ENCODE measurements around the gene POU2F1. TPM values are rescaled to one million over a fixed set of nuclear protein-coding genes. Genes with fewer than 3 reads are reported as not detected.

POU2F1 gene
- total and polyA plus RNA-seq, 5 donors from 2014 or later = 5.2 to 35.3 (median 10.0) TPM

DNA sequence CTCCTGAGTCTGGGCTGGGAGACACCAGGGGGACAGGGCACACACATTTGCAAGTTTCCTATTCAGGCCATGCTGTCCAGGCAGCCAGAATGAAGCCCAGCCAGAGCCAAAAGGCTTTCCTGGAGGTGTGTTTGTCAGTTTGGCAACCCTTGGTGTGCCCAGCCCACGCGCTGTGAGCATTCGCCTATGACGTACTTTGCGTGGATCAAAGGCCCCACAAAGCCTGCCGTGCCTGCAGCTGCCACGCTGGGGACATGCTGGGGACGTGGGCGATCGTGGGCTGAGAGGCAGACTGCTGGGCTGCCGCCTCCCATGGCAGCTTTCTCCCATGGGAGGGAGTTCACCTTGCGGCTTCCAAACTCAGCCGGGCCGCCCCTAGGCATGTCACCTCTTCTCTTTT is 240.2 kb downstream of the POU2F1 start:
- H3K36me3 Mint-ChIP-seq = peaks cover 18% of the 10 kb centered on the region
- DNase-seq (peak in 2 of 3 donors; percentile 57 to 66), ATAC-seq (ENCODE audit: low read depth in 2 of 2) (peak; percentile 49 to 50)
- peaks cover 45 to 95% (median 63%) of the 10 kb centered on the region in 4 donors for H3K4me1 Mint-ChIP-seq
- peak overlapping the region; percentile 2 to 69 (median 58) for H3K4me3 Mint-ChIP-seq
- no peaks in the 10 kb centered on the region for H3K9me3 Mint-ChIP-seq
- Histone ChIP-seq H3K27me3 (ENCODE audit: control insufficient read depth, insufficient read depth, low read length) (no peaks in the 10 kb centered on the region), H3K36me3 (ENCODE audit: control insufficient read depth, insufficient read depth, low read length) (peaks cover 49% of the 10 kb centered on the region), H3K9me3 (ENCODE audit: control insufficient read depth in 2 of 2, low read length in 2 of 2) (no peaks in the 10 kb centered on the region), H3K27ac (ENCODE audit: insufficient read depth, low read length, poor library complexity, severe bottlenecking) (peak overlapping the region; percentile 81), H3K4me1 (ENCODE audit: control insufficient read depth, insufficient read depth, low read length, poor library complexity, severe bottlenecking) (peaks cover 82% of the 10 kb centered on the region), H3K4me3 (ENCODE audit: low read depth, low read length) (no peak overlapping the region)
- peak overlapping the region; percentile 90 to 95 (median 92) for H3K27ac Mint-ChIP-seq
- H3K27me3 Mint-ChIP-seq = no peaks in the 10 kb centered on the region

- Histone ChIP-seq H3K27ac (ENCODE audit: insufficient read depth, low read length, poor library complexity, severe bottlenecking) (peak overlapping the region; percentile 81), H3K36me3 (ENCODE audit: control insufficient read depth, insufficient read depth, low read length) (peaks cover 61% of the 10 kb centered on the region), H3K4me1 (ENCODE audit: control insufficient read depth, insufficient read depth, low read length, poor library complexity, severe bottlenecking) (peaks cover 76% of the 10 kb centered on the region), H3K27me3 (ENCODE audit: control insufficient read depth, insufficient read depth, low read length) (no peaks in the 10 kb centered on the region), H3K9me3 (ENCODE audit: control insufficient read depth in 2 of 2, low read length in 2 of 2) (no peaks in the 10 kb centered on the region), H3K4me3 (ENCODE audit: low read depth, low read length) (no peak overlapping the region)
- Mint-ChIP-seq H3K36me3 (peaks cover 18% of the 10 kb centered on the region), H3K9me3 (no peaks in the 10 kb centered on the region), H3K27ac (peak overlapping the region; percentile 91 to 95 (median 92)), H3K4me1 (peaks cover 37 to 95% (median 59%) of the 10 kb centered on the region in 4 donors), H3K4me3 (peak overlapping the region in 2 of 4 donors; percentile 4 to 56), H3K27me3 (no peaks in the 10 kb centered on the region)
- no peak for ATAC-seq (ENCODE audit: low read depth in 2 of 2)
- no peak for DNase-seq
Measured at GRCh38 chr1:167462341-167462740, 241.7 kb downstream of the POU2F1 start.

DNA sequence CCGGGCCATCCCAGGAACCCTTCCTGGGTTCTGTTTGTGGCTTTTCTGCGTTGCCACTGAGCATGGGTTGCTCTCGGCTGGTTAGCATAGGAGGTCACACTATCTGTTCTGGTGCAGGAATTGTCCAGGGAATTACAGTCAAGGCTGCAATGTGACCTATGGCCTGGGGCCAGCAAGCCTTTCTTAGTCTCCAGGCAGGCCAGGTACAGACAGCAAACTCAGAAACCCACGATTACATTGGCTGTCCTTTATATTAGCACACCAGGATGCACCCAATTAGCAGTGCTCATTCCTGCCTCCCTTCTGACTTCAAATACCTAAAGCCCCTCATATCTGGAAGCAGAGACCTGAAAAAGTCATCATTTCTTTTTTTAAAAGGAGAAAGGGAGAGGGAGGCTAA is 242.4 kb downstream of the POU2F1 start:
- H3K27ac Mint-ChIP-seq = peak overlapping the region; percentile 57 to 91 (median 91)
- peak overlapping the region; percentile 4 to 69 (median 36) for H3K4me3 Mint-ChIP-seq
- H3K27me3 Mint-ChIP-seq = no peaks in the 10 kb centered on the region
- DNase-seq (no peak), ATAC-seq (ENCODE audit: low read depth in 2 of 2) (no peak)
- H3K4me3 ChIP-seq (ENCODE audit: low read depth, low read length) = no peak overlapping the region
- peaks cover 74% of the 10 kb centered on the region for H3K4me1 ChIP-seq (ENCODE audit: control insufficient read depth, insufficient read depth, low read length, poor library complexity, severe bottlenecking)
- peak overlapping the region; percentile 81 for H3K27ac ChIP-seq (ENCODE audit: insufficient read depth, low read length, poor library complexity, severe bottlenecking)
- H3K9me3 ChIP-seq (ENCODE audit: control insufficient read depth in 2 of 2, low read length in 2 of 2) = no peaks in the 10 kb centered on the region
- peaks cover 59% of the 10 kb centered on the region for H3K36me3 ChIP-seq (ENCODE audit: control insufficient read depth, insufficient read depth, low read length)
- no peaks in the 10 kb centered on the region for H3K27me3 ChIP-seq (ENCODE audit: control insufficient read depth, insufficient read depth, low read length)
- no peaks in the 10 kb centered on the region for H3K9me3 Mint-ChIP-seq
- H3K36me3 Mint-ChIP-seq = peaks cover 15% of the 10 kb centered on the region
- peaks cover 34 to 95% (median 60%) of the 10 kb centered on the region in 4 donors for H3K4me1 Mint-ChIP-seq

GRCh38 chr1:167463875-167464575 is 243.3 kb downstream of the POU2F1 start:
- H3K4me1 Mint-ChIP-seq = peaks cover 39 to 96% (median 64%) of the 10 kb centered on the region in 4 donors
- Histone ChIP-seq H3K36me3 (ENCODE audit: control insufficient read depth, insufficient read depth, low read length) (peaks cover 59% of the 10 kb centered on the region), H3K9me3 (ENCODE audit: control insufficient read depth in 2 of 2, low read length in 2 of 2) (no peaks in the 10 kb centered on the region), H3K4me1 (ENCODE audit: control insufficient read depth, insufficient read depth, low read length, poor library complexity, severe bottlenecking) (peaks cover 80% of the 10 kb centered on the region), H3K4me3 (ENCODE audit: low read depth, low read length) (peak overlapping the region; percentile 30), H3K27ac (ENCODE audit: insufficient read depth, low read length, poor library complexity, severe bottlenecking) (peak overlapping the region; percentile 81), H3K27me3 (ENCODE audit: control insufficient read depth, insufficient read depth, low read length) (no peaks in the 10 kb centered on the region)
- peak overlapping the region in 2 of 4 donors; percentile 19 to 50 for H3K4me3 Mint-ChIP-seq
- no peak for DNase-seq
- H3K27me3 Mint-ChIP-seq = no peaks in the 10 kb centered on the region
- no peak for ATAC-seq (ENCODE audit: low read depth in 2 of 2)
- H3K36me3 Mint-ChIP-seq = peaks cover 17% of the 10 kb centered on the region
- H3K9me3 Mint-ChIP-seq = no peaks in the 10 kb centered on the region
- peak overlapping the region; percentile 57 to 96 (median 91) for H3K27ac Mint-ChIP-seq

DNA sequence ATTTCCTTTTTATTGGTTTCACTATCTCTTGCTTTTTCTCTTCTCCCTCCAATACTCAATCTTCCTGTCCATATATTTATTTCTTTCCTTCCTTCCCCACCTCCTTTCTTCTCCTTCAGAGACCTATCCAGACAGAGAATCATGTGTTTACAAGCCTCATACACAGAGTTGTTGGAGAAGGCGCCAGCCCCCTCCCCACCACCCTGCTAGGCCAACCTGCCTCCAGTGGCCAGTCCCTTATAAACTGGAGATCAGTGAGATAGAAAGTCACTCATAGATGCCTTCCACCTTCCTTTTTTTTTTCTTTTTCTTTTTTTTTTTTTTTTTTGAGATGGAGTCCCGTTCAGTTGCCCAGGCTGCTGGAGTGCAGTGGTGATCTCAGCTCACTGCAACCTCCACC is 244.3 kb downstream of the POU2F1 start:
- no peak for ATAC-seq (ENCODE audit: low read depth in 2 of 2)
- Histone ChIP-seq H3K9me3 (ENCODE audit: control insufficient read depth in 2 of 2, low read length in 2 of 2) (no peaks in the 10 kb centered on the region), H3K4me3 (ENCODE audit: low read depth, low read length) (peak overlapping the region; percentile 30), H3K4me1 (ENCODE audit: control insufficient read depth, insufficient read depth, low read length, poor library complexity, severe bottlenecking) (peaks cover 83% of the 10 kb centered on the region), H3K36me3 (ENCODE audit: control insufficient read depth, insufficient read depth, low read length) (peaks cover 55% of the 10 kb centered on the region), H3K27me3 (ENCODE audit: control insufficient read depth, insufficient read depth, low read length) (no peaks in the 10 kb centered on the region), H3K27ac (ENCODE audit: insufficient read depth, low read length, poor library complexity, severe bottlenecking) (peak overlapping the region; percentile 81)
- Mint-ChIP-seq H3K4me1 (peaks cover 44 to 98% (median 67%) of the 10 kb centered on the region in 4 donors), H3K4me3 (peak overlapping the region; percentile 34 to 71 (median 59)), H3K9me3 (no peaks in the 10 kb centered on the region), H3K27ac (peak overlapping the region; percentile 91 to 96 (median 93)), H3K27me3 (no peaks in the 10 kb centered on the region), H3K36me3 (peaks cover 23% of the 10 kb centered on the region)
- no peak for DNase-seq

DNA sequence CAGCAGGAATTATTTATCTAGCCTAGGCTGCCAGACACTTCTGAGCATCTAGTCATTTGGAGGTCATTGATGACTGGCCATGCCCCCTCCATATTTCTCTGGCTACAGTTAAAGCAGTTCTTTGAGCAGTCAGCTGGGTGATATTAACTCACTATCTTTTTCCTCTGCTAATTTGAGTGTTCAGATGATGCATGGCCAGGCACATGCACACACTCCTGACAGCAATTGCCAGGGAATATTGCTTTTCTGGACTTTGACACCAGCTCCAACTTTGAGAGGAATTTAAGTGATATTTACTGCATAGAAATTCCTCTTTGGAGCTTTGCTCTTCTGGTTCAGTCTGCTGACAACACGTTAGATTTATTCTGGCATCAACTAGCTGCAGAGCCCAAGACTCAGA is 245.1 kb downstream of the POU2F1 start:
- peaks cover 52% of the 10 kb centered on the region for H3K36me3 ChIP-seq (ENCODE audit: control insufficient read depth, insufficient read depth, low read length)
- H3K4me1 Mint-ChIP-seq = peaks cover 40 to 96% (median 68%) of the 10 kb centered on the region in 4 donors
- H3K9me3 Mint-ChIP-seq = no peaks in the 10 kb centered on the region

GRCh38 chr1:167467126-167467710 is 246.5 kb downstream of the POU2F1 start:
- Histone ChIP-seq H3K27ac (ENCODE audit: insufficient read depth, low read length, poor library complexity, severe bottlenecking) (peak overlapping the region; percentile 55), H3K36me3 (ENCODE audit: control insufficient read depth, insufficient read depth, low read length) (peaks cover 48% of the 10 kb centered on the region), H3K4me3 (ENCODE audit: low read depth, low read length) (no peak overlapping the region), H3K4me1 (ENCODE audit: control insufficient read depth, insufficient read depth, low read length, poor library complexity, severe bottlenecking) (peaks cover 80% of the 10 kb centered on the region), H3K27me3 (ENCODE audit: control insufficient read depth, insufficient read depth, low read length) (no peaks in the 10 kb centered on the region), H3K9me3 (ENCODE audit: control insufficient read depth in 2 of 2, low read length in 2 of 2) (no peaks in the 10 kb centered on the region)
- peak overlapping the region; percentile 10 to 65 (median 36) for H3K4me3 Mint-ChIP-seq
- no peaks in the 10 kb centered on the region for H3K9me3 Mint-ChIP-seq
- peaks cover 35 to 96% (median 68%) of the 10 kb centered on the region in 4 donors for H3K4me1 Mint-ChIP-seq
- DNase-seq (no peak), ATAC-seq (ENCODE audit: low read depth in 2 of 2) (peak in 1 of 2 donors; percentile 59)
- peaks cover 23% of the 10 kb centered on the region for H3K36me3 Mint-ChIP-seq
- no peaks in the 10 kb centered on the region for H3K27me3 Mint-ChIP-seq
- peak overlapping the region; percentile 48 to 81 (median 74) for H3K27ac Mint-ChIP-seq

More for the DNA sequence above, 245.1 kb downstream of the POU2F1 start:
- Mint-ChIP-seq H3K27ac (peak overlapping the region; percentile 78 to 91 (median 80)), H3K27me3 (no peaks in the 10 kb centered on the region), H3K36me3 (peaks cover 23% of the 10 kb centered on the region), H3K4me3 (peak overlapping the region; percentile 31 to 68 (median 54))
- H3K4me3 ChIP-seq (ENCODE audit: low read depth, low read length) = peak overlapping the region; percentile 3
- H3K4me1 ChIP-seq (ENCODE audit: control insufficient read depth, insufficient read depth, low read length, poor library complexity, severe bottlenecking) = peaks cover 86% of the 10 kb centered on the region
- H3K27me3 ChIP-seq (ENCODE audit: control insufficient read depth, insufficient read depth, low read length) = no peaks in the 10 kb centered on the region
- H3K9me3 ChIP-seq (ENCODE audit: control insufficient read depth in 2 of 2, low read length in 2 of 2) = no peaks in the 10 kb centered on the region
- no peak overlapping the region for H3K27ac ChIP-seq (ENCODE audit: insufficient read depth, low read length, poor library complexity, severe bottlenecking)
- DNase-seq (no peak), ATAC-seq (ENCODE audit: low read depth in 2 of 2) (no peak)

All from CD4-positive, CD25-positive, alpha-beta regulatory T cell (primary cell).